HS-5 (cell line): ENCODE data around the gene TASP1.
"Not testable (repeated sequence)": the region's sequence is repeated elsewhere in the genome, so short reads cannot be mapped to it uniquely, and the experiment has no call there.

ENCODE experiments used
- DNase-seq: peaks from one replicate; pipeline ENCODE4 v3.0.0-alpha.2; 2012; ENCODE audit warnings: low read depth

The TASP1 gene

DNA sequence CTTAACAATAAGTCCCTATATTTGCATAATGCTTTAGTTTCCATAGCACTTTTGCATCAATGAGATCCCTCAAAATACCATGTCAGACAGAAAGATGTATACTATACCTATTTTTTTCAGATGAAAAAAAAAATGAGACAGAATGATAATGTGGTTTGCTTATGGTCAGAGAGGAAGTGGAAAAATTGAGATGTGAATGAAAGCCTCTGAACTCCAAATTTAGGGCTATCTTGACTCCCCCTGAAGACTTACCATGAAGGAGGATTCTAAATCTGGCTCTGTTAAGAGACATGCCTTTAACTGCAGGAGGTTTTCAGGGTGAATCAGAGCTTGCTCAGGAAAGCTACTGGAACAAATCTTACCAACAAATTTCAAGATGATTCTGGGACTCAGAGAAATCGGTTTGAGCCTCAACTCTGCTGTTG, 241.4 kb downstream of the TASP1 start:
- DNase-seq: no peak

DNA sequence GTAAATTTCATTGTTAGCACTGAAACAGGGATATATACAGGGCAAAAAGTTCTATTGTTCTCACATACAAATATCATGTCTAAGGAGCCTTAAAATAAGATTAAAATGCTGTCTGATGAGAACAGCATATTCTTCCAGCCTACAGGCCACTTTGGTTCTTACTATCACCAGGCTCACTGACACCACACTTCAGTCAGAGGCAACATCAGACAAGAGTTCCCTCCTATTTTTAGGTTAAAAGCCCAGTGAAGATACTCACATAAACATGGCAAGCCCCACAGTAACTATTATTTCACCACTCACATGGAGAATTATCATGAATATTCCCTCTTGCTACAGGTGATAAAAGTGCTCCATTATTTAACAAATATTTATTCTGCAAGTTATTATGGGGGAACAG, 241.9 kb downstream of the TASP1 start:
- no peak for DNase-seq

DNA sequence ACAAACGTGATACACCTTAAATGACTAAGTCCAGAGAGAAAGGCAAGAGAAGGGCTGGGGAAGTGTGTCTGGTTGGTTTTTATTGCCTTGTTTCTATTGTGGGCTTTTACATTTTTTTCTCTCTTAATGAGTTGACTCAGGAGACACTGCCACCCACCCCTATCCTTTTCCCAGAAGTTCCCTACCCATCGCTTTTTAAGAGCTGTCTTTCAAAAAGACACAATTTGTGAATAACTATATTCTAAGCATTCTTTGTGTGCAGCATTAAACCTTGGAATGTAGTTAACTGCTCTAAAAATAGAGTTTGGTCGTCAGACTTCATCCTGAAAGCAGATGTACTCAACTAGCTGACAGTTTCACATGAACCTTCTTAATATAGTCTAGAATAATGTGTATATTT, 242.7 kb downstream of the TASP1 start:
- DNase-seq: no peak

DNA sequence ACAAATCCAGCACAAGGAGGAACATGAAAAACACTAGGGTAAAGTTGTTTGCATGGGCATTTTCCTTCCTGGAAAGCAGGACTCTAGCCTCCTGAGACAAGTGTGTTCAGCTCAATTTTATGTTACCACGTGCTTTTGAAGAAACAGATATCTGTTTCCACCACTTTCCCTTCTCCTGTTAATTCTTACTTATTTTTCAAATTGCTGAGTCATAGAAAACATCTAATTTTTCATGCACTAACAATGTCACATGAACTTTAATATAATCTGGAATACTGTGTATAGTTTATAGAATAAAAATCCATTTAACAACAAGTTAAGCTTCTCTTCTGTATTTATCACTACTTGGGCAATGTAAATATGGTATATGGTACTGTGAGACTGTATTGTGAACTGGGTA, 243.5 kb downstream of the TASP1 start:
- no peak for DNase-seq

DNA sequence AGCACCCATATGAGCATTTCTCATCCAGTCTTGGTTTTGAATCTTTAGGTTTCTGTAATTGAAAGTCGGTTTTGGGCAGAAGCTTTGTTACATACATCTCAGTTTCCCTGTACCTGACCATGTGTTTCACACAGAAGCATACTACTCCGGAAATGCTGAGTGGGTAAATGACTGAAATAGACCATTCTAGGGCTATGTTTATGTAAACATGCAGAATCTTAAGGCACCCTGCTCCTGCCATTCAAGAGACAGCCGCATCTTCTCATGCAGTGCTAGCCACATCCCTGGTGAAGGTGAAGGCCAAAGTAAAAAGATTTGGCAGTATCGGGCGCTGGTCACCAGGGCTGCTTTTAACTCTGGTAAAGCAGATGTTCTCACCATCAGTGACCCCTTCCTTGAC, 246.3 kb downstream of the TASP1 start:
- no peak for DNase-seq

DNA sequence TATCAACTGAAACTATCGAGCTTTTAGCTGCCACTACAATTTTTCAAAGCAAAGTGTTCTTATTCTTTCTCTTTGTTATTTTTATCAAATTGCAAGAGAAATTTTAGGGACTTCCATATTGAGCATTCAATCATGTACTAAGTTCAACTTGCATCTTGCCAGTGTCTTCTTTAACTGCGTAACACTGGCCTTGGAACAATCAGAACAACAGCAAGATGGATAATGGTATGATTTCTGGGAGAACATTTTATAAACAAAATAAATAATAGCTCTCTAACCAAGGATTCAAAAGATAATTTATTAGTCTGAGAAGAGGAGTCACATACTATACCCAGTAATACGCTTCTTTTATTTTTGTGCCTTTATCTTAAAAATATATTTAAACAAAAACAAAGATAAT, 249.6 kb downstream of the TASP1 start:
- no peak for DNase-seq

DNA sequence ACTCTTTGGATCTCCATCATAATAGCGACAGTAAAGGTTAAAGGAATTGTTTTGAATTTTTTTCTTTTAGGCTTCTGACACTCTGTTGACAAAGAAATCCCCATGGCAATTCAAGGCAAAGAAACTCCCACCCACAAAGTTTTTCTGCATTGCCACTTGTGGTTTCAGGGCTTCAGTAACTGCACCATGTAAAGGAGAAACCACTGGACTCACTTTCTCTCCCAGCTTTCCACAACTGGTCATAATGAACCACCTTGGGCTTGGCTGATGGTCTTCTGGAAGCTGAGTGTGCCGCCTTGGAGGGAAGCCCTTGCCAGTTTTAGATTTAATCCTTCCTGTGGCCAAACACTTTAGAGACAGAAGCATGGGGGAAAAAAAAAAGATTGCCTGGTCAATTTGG, 254.6 kb downstream of the TASP1 start:
- no peak for DNase-seq

DNA sequence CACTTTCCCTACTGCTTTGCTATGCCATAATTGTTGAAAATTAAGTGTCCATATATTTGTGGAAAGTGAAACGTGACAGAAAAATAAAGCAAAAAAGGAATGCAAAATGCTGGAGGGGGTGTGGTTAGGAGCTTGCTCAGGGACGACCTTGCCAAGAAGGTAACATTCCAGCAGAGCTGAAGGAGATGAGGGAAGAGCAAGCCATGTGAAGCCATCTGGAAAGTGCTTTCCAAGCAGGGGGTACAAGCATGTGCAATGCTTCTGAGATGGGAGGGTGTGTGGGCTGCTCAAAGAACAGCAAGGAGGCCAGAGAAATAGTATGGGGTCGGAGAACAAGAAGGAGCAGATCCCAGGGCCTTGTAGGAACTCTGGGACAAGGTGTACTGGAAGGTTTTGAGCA, 255.9 kb downstream of the TASP1 start:
- no peak for DNase-seq

DNA sequence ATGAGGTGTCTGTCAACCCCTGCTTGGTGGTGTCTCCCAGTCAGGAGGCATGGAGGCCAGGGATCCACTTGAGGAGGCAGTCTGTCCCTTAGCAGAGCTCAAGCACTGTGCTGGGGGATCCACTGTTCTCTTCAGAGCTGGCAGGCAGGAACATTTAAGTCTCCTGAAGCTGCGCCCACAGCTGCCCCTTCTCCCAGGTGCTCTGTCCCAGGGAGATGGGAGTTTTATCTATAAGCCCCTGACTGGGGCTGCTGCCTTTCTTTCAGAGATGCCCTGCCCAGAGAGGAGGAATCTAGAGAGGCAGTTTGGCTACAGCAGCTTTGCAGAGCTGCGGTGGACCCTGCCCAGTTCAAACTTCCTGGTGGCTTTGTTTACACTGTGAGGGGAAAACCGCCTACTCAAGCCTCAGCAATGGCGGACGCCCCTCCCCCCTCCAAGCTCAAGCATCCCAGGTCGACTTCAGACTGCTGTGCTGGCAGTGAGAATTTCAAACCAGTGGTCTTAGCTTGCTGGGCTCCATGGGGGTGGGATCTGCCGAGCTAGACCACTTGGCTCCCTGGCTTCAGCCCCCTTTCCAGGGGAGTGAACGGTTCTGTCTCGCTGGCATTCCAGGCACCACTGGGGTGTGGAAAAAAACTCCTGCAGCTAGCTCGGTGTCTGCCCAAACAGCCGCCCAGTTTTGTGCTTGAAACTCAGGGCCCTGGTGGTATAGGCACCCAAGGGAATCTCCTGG, 258.1 kb downstream of the TASP1 start:
- not testable (repeated sequence) for DNase-seq

DNA sequence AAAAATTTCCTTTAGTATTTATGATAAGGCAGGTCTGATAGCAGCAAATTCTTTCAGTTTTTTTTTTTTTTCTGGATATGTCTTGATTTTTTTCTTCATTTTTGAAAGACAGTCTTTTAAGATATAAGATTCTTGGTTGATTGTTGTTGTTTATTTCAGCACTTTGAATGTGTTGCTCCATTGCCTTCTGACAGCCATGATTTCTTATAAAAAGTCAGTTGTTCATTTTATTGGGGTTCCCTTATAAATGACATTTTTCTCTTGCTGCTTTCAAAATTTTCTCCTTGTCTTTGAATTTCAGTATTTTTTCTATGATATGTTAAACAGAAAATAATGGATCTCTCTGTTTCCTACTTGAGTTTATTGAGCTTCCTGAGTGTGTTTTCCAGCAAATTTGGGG, 265.3 kb downstream of the TASP1 start:
- DNase-seq: no peak

DNA sequence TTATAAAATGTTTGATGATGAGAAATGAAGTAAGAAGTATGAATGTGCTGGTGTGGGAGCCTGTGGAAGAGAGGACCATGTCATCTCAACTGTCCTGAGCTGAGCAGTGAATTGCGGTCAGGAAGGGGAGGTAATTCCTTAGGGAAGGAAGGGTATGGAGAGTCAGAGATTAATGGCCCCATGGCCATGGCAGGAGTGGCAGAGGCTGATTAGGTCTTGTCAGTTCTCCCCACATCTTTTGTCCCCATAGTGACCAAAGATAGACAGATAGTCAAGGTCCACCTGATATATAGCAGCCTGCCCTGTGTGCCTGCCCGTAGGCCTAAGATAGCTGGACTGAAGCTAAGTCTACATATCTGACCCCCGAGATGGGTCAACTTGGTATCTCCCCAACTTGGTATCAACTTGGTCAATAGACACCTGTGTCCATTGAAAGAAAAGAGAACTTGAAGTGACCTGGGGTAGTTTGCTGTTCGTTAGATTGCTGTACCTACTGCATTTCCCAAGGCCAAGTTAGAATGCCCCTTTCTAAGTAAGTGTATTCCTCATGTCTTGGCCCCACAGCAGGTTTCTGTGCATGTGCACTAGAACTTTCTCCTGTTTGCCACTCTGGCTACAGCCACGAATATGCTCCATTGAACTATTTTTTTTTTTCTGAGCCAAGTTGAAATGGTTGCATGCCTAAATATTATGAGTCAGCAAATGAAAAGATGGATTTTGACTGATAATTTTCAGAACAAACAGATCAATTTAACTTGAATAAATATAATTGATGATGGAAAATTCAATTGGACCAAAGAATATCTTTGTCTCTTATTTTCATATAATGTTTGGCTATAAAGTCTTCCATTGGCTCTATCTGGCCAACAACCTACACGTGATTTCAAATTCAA, 274.2 kb downstream of the TASP1 start:
- no peak for DNase-seq

DNA sequence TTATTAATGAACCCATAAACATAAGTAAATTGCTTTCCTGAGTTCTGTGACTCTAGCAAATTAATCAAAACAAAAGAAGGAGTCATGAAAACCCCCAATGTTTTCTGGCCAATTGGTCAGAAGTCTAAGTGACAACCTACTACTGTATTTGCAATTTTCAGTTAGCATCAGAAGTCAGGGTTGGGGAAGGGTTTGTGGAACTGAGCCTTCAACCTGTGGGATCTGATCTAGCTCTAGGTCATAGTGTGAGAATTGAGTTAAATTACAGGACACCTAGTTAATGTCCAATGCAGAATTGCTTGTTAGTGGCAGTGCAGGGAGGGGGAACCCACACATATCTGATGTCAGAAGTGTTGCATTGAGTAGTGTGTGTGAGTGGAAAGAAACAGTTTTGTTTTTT, 275.3 kb downstream of the TASP1 start:
- DNase-seq: no peak

DNA sequence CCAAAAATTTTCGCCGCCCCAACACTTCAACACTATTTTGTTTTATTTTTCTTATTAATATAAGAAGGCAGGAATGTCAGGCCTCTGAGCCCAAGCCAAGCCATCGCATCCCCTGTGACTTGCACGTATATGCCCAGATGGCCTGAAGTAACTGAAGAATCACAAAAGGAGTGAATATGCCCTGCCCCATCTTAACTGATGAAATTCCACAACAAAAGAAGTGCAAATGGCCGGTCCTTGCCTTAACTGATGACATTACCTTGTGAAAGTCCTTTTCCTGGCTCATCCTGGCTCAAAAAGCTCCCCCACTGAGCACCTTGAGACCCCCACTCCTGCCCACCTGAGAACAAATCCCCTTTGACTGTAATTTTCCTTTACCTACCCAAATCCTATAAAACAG, 276.6 kb downstream of the TASP1 start:
- DNase-seq: not testable (repeated sequence)

DNA sequence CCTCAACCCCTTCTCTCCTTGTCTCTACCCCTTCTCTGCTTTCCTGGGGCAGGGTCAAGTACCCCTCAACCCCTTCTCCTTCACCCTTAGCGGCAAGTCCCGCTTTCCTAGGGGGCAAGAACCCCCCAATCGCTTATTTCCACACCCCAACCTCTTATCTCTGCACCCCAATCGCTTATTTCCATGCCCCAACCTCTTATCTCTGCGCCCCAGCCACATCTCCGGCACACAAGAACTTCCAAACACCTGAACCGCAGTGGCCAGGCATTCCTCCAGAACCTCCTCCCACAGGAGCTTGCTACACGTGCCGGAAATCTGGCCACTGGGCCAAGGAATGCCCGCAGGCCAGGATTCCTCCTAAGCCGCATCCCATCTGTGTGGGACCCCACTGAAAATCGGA, 279.8 kb downstream of the TASP1 start:
- not testable (repeated sequence) for DNase-seq

DNA sequence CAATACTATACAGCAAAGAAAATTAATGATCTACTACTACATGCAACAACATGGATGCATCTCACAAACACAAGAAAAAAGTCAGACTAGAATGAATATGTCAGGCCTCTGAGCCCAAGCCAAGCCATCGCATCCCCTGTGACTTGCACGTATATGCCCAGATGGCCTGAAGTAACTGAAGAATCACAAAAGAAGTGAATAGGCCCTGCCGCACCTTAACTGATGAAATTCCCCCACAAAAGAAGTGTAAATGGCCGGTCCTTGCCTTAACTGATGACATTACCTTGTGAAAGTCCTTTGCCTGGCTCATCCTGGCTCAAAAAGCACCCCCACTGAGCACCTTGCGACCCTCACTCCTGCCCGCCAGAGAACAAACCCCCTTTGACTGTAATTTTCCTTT, 280.9 kb downstream of the TASP1 start:
- not testable (repeated sequence) for DNase-seq

DNA sequence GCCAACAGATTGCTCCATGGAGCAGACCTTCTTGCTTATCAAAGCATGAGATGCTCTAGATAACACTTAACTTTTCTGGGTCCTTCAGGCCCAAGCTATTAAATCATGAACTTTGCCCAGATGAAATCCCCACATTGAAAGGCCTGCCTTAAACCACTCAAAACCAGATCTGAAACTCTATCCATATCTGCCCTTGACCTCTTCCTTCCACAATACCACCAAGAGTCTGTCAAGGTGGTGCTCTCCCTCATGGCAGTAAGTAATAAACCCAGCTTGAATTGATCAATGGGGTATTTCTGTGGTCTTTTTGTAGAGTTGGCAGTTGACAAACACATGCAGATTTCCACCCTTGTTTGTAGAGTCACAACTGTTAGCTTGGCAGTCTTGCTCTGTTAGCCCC, 282.1 kb downstream of the TASP1 start:
- no peak for DNase-seq

DNA sequence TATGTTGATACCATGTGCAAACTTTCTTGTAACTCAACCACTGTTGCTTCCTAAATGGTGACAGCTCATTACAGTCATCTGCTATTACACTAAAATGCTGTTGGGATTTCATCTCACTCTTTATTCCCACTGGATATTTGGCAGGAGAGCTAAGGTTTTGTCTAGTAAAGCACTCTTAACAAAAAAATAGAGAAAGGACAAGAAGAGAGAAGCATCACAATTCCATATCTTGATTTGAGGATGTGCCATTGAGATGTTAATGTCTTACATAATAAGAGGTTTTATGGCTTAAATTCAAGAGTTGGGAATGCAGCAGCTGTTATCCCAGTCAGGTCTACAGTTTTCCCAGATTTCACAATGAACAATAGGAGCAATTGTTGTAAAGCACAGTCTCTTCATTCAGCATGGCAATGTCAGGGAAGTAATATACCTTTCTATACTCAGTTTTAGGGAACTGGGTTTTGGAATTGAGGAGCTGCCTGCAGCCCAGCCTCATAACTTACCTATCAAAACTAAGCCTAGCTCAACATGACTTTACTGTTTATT, 282.7 kb downstream of the TASP1 start:
- DNase-seq: no peak

DNA sequence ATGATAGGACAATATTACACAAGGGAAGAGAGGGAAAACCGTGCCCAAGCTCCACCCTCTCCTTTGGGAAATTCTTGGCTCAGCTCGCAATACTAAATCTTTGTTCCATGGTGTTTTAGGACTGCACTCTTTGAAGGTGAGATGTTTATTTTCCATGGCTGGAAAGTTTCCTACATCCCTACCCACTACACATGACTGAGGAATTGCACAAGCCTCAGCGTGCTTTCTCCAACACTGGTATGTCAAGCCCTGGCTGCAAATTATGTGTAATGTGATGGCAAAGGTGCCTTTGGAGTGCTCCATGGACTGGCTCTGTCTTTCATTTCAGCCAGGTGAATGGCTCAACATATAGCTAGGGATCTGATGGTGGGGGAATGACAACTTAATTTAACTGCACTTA, 283.3 kb downstream of the TASP1 start:
- DNase-seq: no peak

DNA sequence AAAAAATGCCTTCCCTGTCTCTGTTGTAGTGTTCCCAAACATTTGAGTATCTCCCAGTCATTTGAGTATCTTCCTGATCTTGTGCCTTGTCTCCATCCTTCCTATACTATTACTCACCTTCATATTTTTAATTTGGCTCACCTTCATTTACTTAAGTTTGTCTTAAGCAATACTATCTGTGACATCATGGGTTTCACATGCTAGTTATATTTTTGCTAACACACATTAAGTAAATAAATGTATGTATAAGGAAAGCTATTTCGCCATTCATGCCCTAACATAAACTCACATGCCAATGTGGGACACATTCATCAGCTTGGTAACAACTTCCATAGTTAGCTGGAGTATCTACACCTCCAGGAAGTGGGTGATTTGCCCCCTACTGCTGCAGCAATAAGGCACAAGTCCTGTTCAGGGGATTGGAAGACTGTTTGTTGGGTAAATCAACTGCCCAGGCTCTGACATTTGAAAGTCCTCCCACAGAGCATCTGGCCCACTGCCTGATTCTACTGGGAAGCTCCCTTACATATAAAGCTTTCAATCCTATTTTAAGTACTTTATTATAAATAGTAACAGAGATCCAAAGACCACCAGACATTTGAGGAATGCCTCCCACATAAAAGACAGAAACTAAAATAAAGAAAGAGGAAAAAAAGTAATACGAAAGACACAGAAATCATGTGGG, 285.3 kb downstream of the TASP1 start:
- DNase-seq: no peak

DNA sequence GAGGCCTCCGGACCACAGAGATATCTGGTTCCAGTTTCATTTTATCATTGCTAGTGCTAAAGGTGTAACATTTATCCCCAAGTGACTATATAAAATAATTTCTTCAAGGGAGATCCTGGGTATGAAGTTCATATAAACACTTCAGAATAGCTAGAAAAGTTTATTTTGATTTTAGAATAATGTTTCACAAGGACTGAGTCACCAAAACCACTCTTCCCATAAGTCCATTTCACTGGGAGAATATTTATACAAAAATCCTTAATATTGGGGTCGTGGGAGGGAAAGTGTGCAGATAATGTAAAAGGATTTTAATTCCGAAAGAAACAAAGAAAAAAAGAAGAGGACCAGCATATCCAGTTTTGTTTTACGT, 289.5 kb downstream of the TASP1 start:
- no peak for DNase-seq

DNA sequence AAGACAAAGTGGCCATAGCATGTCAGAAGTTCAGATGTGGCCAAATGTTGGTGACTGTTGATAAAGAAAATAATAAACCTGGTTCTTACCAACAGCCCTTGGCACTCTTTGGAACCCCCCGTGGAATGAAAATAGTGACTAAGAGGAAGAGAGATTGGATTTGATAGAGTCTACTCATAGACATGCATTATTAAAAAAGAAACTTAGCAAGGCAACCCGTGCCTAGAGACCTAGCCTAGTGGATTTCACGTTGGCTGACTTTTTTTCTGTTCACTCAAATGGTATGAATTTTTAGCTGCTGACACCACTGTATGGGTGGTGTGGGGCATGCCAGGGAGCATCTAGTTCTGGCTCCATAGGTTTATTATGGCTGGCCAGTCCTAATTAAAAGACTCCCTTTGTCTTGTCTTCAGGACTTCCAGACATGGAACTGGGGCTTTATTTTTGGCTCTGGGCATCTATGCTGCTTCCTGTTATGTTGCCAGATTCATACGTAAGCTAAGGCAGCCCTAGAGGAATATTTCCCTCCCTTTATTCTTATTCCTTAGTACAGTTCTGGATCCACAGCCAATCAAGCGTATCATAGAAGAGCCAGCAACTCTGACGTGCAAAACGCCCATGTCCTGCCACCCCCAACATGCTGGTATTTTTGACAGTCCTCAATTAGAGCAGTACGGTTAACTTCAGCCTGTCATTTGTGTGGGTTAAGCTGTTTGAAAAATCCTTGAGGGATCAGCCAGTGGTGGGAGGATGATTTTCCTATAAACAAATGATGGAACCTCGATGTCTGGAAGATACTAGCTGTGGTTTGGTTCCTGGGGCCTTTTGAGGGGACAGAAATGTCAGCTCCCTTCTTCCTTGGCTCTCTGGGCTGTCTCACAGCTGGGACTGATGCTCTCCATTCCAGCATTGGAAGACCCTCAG, 290.2 kb downstream of the TASP1 start:
- DNase-seq: no peak

DNA sequence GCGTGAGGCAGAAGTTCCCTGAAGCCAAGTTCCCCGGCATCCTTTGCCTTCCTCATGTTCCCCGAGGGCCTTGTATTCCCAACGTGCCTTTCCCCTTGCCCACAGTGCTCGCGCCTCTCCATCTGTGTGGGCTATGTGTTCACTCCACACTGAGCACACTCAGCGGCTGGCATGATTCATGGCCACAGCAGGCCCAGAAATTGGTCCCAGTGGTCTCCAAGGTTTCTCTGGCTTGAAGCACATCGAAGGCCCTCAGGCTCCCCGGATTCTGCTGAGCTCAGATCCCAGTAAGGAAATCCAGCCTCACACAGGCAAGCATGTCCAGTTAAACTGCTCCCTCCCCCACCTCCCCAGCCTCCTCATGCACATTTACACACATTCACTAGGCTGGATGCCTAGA, 294.1 kb downstream of the TASP1 start:
- DNase-seq: no peak
